GM18858 (cell line): ENCODE measurements around the gene RBM20.
"Not testable (repeated sequence)": the region's sequence is repeated elsewhere in the genome, so short reads cannot be mapped to it uniquely, and the experiment has no call there.

Experiments
- ATAC-seq: cut with Tn5 transposase; IDR thresholded peaks from one replicate; pipeline ENCODE4 v1.9.1; 2021; ENCODE audit not compliant: unreplicated experiment

Gene RBM20

GRCh38 chr10:110700947-110701616, 56.9 kb downstream of the RBM20 start:
- ATAC-seq: no peak

GRCh38 chr10:110701617-110701971, 57.5 kb downstream of the RBM20 start:
- no peak for ATAC-seq

GRCh38 chr10:110704070-110704469, 59.9 kb downstream of the RBM20 start:
- no peak for ATAC-seq

- no peak for ATAC-seq
These were observed 60.9 kb downstream of the RBM20 start for GRCh38 chr10:110704906-110705476.

GRCh38 chr10:110705596-110705995, 61.5 kb downstream of the RBM20 start:
- ATAC-seq: not testable (repeated sequence)

GRCh38 chr10:110706690-110707098, 62.6 kb downstream of the RBM20 start:
- ATAC-seq: no peak

GRCh38 chr10:110708776-110709443, 64.8 kb downstream of the RBM20 start:
- no peak for ATAC-seq

GRCh38 chr10:110709444-110709828, 65.3 kb downstream of the RBM20 start:
- ATAC-seq: no peak

GRCh38 chr10:110709964-110710587, 65.9 kb downstream of the RBM20 start:
- no peak for ATAC-seq

- ATAC-seq: no peak
These were observed 66.5 kb downstream of the RBM20 start for GRCh38 chr10:110710621-110711020.

GRCh38 chr10:110711382-110711781, 67.2 kb downstream of the RBM20 start:
- no peak for ATAC-seq

- no peak for ATAC-seq
These were observed 70.2 kb downstream of the RBM20 start for GRCh38 chr10:110714356-110714755.

GRCh38 chr10:110717781-110718589, 73.8 kb downstream of the RBM20 start:
- ATAC-seq: no peak

GRCh38 chr10:110721406-110722038, 77.4 kb downstream of the RBM20 start:
- no peak for ATAC-seq

- ATAC-seq: no peak
These were observed 79.2 kb downstream of the RBM20 start for GRCh38 chr10:110723224-110723891.

- peak; percentile 75 for ATAC-seq
These were observed 80.2 kb downstream of the RBM20 start for GRCh38 chr10:110724116-110724921.

GRCh38 chr10:110724937-110725336, 80.8 kb downstream of the RBM20 start:
- ATAC-seq: no peak

GRCh38 chr10:110725801-110726630, 81.9 kb downstream of the RBM20 start:
- no peak for ATAC-seq
